Pancreas (tissue), 10 donors: ENCODE results near the gene CAPZA1. TPM values are rescaled to one million over a fixed set of nuclear protein-coding genes. Genes with fewer than 3 reads are reported as not detected.

Experiments used
- ATAC-seq, 4 donors: fragments of 200-7000 bp; cut with Tn5 transposase; one replicate each; pipeline versions ENCODE4 v1.8.0 to v1.9.1; 2020; ENCODE audit warnings: mild to moderate bottlenecking in 4 of 4, moderate library complexity in 4 of 4
- DNase-seq, 6 donors: peaks; one replicate each; pipeline ENCODE4 v3.0.0-alpha.2; 2020
- FAIRE-seq: peaks from 2 replicates; lab custom pipeline; 2012; peaks lifted over from hg19 to GRCh38; lab: Jason Lieb, UNC
- H3K27ac ChIP-seq, 4 donors: fragments of 200-600 bp; sonication (generic); 1 replicate in 3 of 4; 2 replicates in 1 of 4; pipeline versions ENCODE4 v1.5.0 to v1.8.0; 2020
- H3K27me3 ChIP-seq, 4 donors: fragments of 200-600 bp; one replicate each; pipeline ENCODE4 v1.8.0; 2021
- H3K36me3 ChIP-seq, 3 donors: fragments of 200-600 bp; sonication (generic) in 1 of 3; one replicate each; pipeline versions ENCODE4 v1.5.0 to v1.8.0; 2020 to 2021
- H3K4me1 ChIP-seq, 3 donors: fragments of 200-600 bp; one replicate each; pipeline ENCODE4 v1.8.0; 2021
- H3K4me3 ChIP-seq, 4 donors: fragments of 200-600 bp; sonication (generic) in 2 of 4; one replicate each; pipeline versions ENCODE4 v1.5.0 to v1.8.0; 2020 to 2021
- H3K9me3 ChIP-seq, 4 donors: fragments of 200-600 bp; one replicate each; pipeline ENCODE4 v1.8.0; 2021
- WGBS, 2 donors: extraction: QIAGEN DNeasy Blood & Tissue Kit; methylation state at CpG; one replicate each; pipeline ENCODE4 v1.1.7; 2013; 5-methylcytosine and 5-hydroxymethylcytosine counted together
- intact Hi-C, 3 donors: fragments of 100-400 bp; cut with DNase I; formaldehyde crosslinking; loops; one replicate each; pipeline versions ENCODE4 v1.11.1 to v1.14.2; 2022
- polyA plus RNA-seq, 2 donors: library from polyadenylated mRNA; stranded (reverse); fragments of 200-250 nt; gene quantifications; one replicate each; pipeline ENCODE4 v1.2.3, GENCODE V29; 2013
- total RNA-seq, 6 donors: library from RNA; stranded (reverse); fragmentation: NEBNext Ultra II Directional in 4 of 6; extraction: Animal tissue kit (Norgen Biotek cat#: 25700) in 4 of 6; gene quantifications; one replicate each; pipeline versions ENCODE4 v1.2.1 to v1.2.4, GENCODE V29; 2021 to 2023
- TF ChIP-seq, protein P1 (sequence below), 4 donors: fragments of 200-600 bp; sonication (generic) in 3 of 4; IDR thresholded peaks; one replicate each; pipeline versions ENCODE4 v1.5.0 to v1.8.0; 2021; ENCODE audit warnings: antibody characterized with exemption in 4 of 4
- donor health status: healthy with polysubstance abuse.
- donor health status: DM: no; HTN: no; CAD: no; lungs with moderate emphysema.
- donor health status: DM: no; HTN: no; CAD: no.
- donor health status: control.
- donor health status: control.
- donor health status: Bipolar disorder and iron deficiency.
- donor health status: DM: yes; HTN: yes; CAD: no.
- donor health status: DM: no; HTN: no; CAD: no.
- donor health status: DM: no; HTN: no; CAD: no.
- donor health status: DM: yes; HTN: yes; CAD: no.

The CAPZA1 gene
- total and polyA plus RNA-seq, 8 donors = 27.2 to 60.5 (median 31.6) TPM

GRCh38 chr1:112707221-112708001 lies 87.8 kb downstream of the CAPZA1 start:
- peaks cover 0 to 27% (median 8%) of the 10 kb centered on the region in 3 donors for H3K4me1 ChIP-seq
- H3K4me3 ChIP-seq = peak overlapping the region; percentile 63 to 99 (median 94)
- H3K36me3 ChIP-seq = peaks cover 0 to 3% (median 0%) of the 10 kb centered on the region in 3 donors
- intact Hi-C loops = loop anchor here in 2 of 3 donors (5.0 to 10.0 kb wide), 4 partner anchors 83 to 320 kb away; partner anchors contain the start of gene WNT2B (in 2 of the 2)
- TF ChIP-seq, protein P1, sequence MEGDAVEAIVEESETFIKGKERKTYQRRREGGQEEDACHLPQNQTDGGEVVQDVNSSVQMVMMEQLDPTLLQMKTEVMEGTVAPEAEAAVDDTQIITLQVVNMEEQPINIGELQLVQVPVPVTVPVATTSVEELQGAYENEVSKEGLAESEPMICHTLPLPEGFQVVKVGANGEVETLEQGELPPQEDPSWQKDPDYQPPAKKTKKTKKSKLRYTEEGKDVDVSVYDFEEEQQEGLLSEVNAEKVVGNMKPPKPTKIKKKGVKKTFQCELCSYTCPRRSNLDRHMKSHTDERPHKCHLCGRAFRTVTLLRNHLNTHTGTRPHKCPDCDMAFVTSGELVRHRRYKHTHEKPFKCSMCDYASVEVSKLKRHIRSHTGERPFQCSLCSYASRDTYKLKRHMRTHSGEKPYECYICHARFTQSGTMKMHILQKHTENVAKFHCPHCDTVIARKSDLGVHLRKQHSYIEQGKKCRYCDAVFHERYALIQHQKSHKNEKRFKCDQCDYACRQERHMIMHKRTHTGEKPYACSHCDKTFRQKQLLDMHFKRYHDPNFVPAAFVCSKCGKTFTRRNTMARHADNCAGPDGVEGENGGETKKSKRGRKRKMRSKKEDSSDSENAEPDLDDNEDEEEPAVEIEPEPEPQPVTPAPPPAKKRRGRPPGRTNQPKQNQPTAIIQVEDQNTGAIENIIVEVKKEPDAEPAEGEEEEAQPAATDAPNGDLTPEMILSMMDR (IDR thresholded peaks at IDR 0.05) = peak; percentile 86 to 89 (median 88)
- peak; percentile 87 to 94 (median 90) for DNase-seq
- WGBS, 2 donors = 3 to 4% methylated on average over 40 to 42 of the region's 42 CpGs
- peak overlapping the region; percentile 76 to 92 (median 81) for H3K27ac ChIP-seq
- H3K9me3 ChIP-seq = no peaks in the 10 kb centered on the region
- peak; percentile 76 to 85 (median 82) for ATAC-seq
- FAIRE-seq = no peak
- no peaks in the 10 kb centered on the region for H3K27me3 ChIP-seq

GRCh38 chr1:112708002-112708448 lies 88.4 kb downstream of the CAPZA1 start:
- TF ChIP-seq, protein P1 (IDR thresholded peaks at IDR 0.05) = no peak
- Histone ChIP-seq H3K4me3 (no peak overlapping the region), H3K27ac (no peak overlapping the region), H3K9me3 (no peaks in the 10 kb centered on the region), H3K36me3 (no peaks in the 10 kb centered on the region), H3K27me3 (no peaks in the 10 kb centered on the region), H3K4me1 (peaks cover 0 to 27% (median 8%) of the 10 kb centered on the region in 3 donors)
- WGBS, 2 donors = 71 to 76% methylated on average over 6 of the region's 6 CpGs
- no peak for DNase-seq
- no peak for FAIRE-seq
- intact Hi-C loops = loop anchor here in 2 of 3 donors (5.0 to 10.0 kb wide), 4 partner anchors 83 to 321 kb away; partner anchors contain the start of gene WNT2B (in 2 of the 2)
- ATAC-seq = no peak

- no peak for DNase-seq
- 86 to 88% methylated on average over 3 of the region's 3 CpGs for WGBS, 2 donors
- Histone ChIP-seq H3K27ac (no peak overlapping the region), H3K4me1 (peaks cover 0 to 26% (median 8%) of the 10 kb centered on the region in 3 donors), H3K9me3 (no peaks in the 10 kb centered on the region), H3K27me3 (no peaks in the 10 kb centered on the region), H3K36me3 (no peaks in the 10 kb centered on the region), H3K4me3 (no peak overlapping the region)
- no peak for FAIRE-seq
- intact Hi-C loops = loop anchor here in 2 of 3 donors (5.0 to 10.0 kb wide), 4 partner anchors 84 to 321 kb away; partner anchors contain the start of gene WNT2B (in 2 of the 2)
- TF ChIP-seq, protein P1 (IDR thresholded peaks at IDR 0.05) = no peak
- no peak for ATAC-seq
Measured at GRCh38 chr1:112708489-112708888, 88.9 kb downstream of the CAPZA1 start.

DNA sequence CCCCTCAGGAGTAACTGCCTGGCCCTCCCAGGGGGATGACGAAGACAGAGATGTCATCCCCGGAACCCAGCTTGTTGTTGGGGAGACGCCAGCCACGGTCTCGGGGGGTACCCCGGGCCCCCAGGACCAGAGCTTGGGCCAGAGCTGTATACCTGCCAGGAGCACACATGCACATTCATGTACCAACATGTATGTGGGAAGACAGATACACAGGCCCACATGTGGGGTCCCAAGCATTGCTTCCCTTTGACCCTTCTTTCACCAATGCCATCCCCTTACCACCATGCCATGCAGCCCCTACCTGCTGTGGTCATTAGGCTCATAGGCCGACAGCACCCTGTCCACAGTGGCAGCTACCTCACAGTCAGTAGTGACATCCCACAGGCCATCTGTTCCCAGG lies 90.5 kb downstream of the CAPZA1 start:
- intact Hi-C loops = loop anchor here in 1 of 3 donors (10.0 kb wide), 1 partner anchor 335 kb away; no protein-coding TSS in a partner anchor
- no peak overlapping the region for H3K4me3 ChIP-seq
- 75 to 92% methylated on average over 7 of the region's 7 CpGs for WGBS, 2 donors
- H3K9me3 ChIP-seq = no peaks in the 10 kb centered on the region
- H3K4me1 ChIP-seq = peaks cover 0 to 21% (median 8%) of the 10 kb centered on the region in 3 donors
- H3K27ac ChIP-seq = no peak overlapping the region
- TF ChIP-seq, protein P1 (IDR thresholded peaks at IDR 0.05) = no peak
- H3K36me3 ChIP-seq = no peaks in the 10 kb centered on the region
- no peaks in the 10 kb centered on the region for H3K27me3 ChIP-seq
- no peak for DNase-seq
- no peak for FAIRE-seq
- ATAC-seq = no peak
